GM12872 (cell line): ENCODE results near the gene ETS2.

Experiments
- TF ChIP-seq, protein P1 (sequence below): IDR thresholded peaks from 3 replicates; pipeline ENCODE4 v1.5.1; 2011; ENCODE audit warnings: low read depth, mild to moderate bottlenecking, low read length, moderate library complexity; ENCODE audit not compliant: insufficient read depth

ETS2 gene

DNA sequence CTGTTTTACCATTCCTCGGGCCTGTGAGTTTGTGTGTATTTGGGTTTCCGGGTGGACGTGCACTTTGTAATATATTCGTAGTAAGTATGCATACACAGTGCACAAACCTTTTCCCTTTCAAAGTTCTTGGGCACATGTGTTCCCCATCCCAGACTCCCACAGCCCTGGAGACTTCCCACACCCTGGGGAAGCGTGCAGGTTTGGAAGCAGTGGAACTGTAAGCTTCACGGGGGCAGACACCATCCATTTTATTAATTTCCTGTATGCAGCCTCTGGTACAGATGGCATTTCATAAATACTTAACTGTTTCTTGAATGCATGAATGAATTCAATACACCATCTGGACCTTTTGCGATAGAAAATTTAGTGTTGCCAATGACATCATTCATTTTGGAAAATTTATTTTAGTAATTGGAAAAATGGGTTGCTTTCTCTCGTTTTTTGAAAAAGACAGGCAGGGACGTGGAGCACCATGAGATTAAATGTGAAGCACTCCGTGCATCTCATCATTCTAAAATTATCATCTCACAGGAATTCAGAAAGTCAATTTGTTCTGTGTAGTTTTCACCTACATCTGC, 10.8 kb downstream of the ETS2 start:
- TF ChIP-seq, protein P1, sequence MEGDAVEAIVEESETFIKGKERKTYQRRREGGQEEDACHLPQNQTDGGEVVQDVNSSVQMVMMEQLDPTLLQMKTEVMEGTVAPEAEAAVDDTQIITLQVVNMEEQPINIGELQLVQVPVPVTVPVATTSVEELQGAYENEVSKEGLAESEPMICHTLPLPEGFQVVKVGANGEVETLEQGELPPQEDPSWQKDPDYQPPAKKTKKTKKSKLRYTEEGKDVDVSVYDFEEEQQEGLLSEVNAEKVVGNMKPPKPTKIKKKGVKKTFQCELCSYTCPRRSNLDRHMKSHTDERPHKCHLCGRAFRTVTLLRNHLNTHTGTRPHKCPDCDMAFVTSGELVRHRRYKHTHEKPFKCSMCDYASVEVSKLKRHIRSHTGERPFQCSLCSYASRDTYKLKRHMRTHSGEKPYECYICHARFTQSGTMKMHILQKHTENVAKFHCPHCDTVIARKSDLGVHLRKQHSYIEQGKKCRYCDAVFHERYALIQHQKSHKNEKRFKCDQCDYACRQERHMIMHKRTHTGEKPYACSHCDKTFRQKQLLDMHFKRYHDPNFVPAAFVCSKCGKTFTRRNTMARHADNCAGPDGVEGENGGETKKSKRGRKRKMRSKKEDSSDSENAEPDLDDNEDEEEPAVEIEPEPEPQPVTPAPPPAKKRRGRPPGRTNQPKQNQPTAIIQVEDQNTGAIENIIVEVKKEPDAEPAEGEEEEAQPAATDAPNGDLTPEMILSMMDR = no peak

DNA sequence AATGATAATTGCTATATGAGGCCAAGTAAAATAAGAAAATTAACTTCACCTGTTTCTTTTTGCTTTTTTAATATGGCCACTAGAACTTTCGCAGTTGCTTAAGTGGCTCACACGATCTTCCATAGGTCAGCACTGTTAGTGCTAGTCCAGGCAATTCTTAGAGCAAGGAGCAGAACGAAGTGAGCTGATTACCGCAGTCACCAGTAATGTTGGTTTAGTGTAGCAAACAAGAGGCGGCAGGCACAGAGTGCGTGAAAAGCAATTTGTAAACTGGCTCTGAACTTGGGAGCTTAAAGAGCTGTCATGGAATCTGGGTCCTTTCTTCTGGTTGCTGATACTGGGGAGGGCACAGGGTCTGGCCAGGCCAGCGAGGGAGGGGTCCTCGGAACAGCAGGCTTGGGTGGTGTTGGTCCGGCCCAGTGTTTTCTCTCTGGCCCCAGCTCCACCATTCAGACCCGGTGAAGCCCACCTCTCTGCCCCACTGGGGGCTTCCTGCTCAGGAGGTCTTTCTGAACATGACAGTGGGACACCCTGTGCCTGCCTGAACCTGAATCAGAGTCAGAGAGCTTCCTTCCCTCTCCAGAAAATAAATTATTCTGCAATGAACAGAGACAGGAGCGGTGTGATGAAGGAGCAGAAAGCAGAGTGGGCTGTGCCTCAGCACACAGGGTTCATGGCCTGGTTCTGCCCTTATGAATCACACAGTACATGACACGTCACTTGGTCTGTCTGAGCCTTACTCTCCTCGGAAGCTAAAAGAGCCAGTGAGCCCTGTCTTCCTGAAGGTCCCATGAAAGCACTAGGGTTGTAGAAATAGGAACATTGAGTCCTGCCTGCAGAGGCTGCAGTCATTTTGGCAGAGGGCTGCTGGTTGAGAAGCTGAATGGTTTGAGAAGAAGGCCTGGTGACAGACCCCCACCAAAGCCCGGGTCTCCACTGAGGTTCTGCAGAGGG, 11.9 kb downstream of the ETS2 start:
- TF ChIP-seq, protein P1 = no peak

DNA sequence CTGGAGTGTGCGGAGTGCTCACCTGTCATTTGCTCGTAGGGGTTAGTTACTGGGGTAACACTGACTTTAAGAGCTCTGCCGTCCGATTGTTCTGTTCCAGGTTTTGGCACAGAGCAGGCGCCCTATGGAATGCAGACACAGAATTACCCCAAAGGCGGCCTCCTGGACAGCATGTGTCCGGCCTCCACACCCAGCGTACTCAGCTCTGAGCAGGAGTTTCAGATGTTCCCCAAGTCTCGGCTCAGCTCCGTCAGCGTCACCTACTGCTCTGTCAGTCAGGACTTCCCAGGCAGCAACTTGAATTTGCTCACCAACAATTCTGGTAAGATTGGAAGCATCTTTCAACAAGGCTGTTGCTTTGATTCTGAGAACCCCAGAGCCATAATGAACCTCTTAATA, 12.6 kb downstream of the ETS2 start:
- TF ChIP-seq, protein P1 = no peak

DNA sequence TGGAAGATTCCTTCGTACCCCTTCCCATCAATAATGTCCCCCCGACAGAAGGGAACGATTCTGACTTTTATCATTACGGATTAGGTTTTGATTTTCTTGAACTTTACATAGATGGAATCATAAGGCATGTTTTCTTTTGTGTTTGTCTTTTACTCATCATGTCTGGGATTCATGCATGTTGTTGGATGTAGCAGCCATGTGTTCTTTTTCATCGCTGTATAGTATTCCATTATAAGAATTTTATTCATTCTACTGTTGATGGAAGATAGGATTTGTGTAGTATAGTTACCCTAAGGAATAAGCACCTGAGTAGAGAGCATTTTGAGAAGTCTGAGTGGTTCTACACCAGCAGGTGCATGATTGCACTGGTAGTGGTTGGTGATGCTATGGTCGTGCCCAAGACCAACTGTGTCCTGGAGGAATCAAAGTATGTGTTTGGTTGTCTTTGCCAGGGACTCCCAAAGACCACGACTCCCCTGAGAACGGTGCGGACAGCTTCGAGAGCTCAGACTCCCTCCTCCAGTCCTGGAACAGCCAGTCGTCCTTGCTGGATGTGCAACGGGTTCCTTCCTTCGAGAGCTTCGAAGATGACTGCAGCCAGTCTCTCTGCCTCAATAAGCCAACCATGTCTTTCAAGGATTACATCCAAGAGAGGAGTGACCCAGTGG, 13.5 kb downstream of the ETS2 start:
- TF ChIP-seq, protein P1 = no peak

DNA sequence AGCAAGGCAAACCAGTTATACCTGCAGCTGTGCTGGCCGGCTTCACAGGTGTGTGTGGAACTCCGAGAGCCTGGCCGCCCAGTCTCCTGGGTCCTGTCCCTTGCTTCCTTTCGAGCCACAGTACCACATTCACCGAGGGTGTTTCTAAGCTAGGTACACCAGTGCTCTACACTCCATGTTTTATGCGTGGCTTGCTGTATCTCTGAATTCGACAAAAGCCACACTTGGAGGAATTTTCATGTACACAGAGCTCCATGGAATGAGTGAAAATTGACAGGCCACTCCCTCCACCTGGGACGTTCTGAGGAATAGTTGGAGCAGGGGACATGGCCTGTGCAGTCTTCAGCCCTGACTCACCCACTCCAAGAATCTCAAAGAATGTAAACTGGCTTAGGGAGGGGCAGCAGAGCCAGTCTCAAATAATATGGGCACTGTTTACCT, 14.0 kb downstream of the ETS2 start:
- TF ChIP-seq, protein P1 = no peak

DNA sequence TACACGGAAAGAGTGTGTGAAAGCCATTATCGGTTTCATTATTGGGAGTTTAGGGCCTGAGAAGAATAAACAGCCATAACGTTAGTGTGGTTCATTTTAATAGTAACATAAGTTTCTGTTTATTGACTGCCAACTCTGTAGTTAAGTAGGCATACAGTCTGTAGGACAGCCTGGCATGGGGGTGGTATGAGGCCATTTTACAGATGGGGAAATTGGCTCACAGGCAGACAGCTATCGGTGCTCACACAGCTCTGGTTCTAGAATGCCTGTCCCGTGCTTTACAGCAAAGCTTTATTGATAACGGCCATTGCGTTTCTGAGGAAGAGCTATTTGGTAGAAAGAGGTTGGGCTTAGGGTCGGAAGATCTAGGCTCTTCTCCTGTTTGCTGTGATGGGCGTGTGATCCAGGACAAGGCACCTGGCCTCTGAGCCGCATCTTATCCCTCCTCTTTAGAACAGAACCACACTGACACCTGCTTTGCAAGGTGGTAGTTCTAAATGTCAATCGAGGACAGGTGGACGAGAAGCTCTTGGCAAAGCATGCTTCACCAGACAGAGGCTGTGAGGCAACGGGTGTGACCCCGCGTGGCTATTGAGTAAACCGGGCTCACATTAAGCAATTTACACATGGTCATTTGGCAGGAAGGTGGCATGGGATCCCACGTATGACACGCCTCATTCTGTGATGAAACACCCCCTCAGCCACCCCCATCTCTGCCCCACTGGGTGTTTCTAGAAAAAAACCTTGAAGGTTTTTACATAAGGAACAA, 14.9 kb downstream of the ETS2 start:
- TF ChIP-seq, protein P1 = no peak
